GM23338 (cell line): ENCODE measurements around the gene RPL39L.

Experiments used
- CREB1 ChIP-seq: fragments of 250-450 bp; sonication (Bioruptor Pico); IDR thresholded peaks from 2 replicates; pipeline ENCODE4 v1.5.0; 2020; ENCODE audit warnings: low read depth, mild to moderate bottlenecking, moderate library complexity
- CTCF ChIP-seq, 2 experiments: fragments of 200-600 bp in 1 of 2; sonication (generic) in 1 of 2; conservative IDR thresholded peaks; 2 replicates each; pipeline versions ENCODE4 v1.5.1 to v1.6.1; 2016 to 2017; ENCODE audit warnings: antibody characterized with exemption in 2 of 2, low read depth in 2 of 2, mild to moderate bottlenecking in 2 of 2, moderate library complexity in 1 of 2
- EZH2 ChIP-seq: fragments of 200-600 bp; sonication (generic); IDR thresholded peaks from one replicate; pipeline ENCODE4 v1.8.0; 2017; ENCODE audit warnings: antibody characterized with exemption, mild to moderate bottlenecking, low read depth; ENCODE audit not compliant: unreplicated experiment
- EZH2phosphoT487 ChIP-seq: fragments of 200-600 bp; sonication (generic); IDR thresholded peaks from one replicate; pipeline ENCODE4 v1.8.1; 2018; ENCODE audit warnings: antibody characterized with exemption; ENCODE audit not compliant: unreplicated experiment
- JUNB ChIP-seq: IDR thresholded peaks from one replicate; pipeline ENCODE4 v1.6.1; 2016; ENCODE audit warnings: antibody characterized with exemption; ENCODE audit not compliant: unreplicated experiment
- POLR2AphosphoS5 ChIP-seq: IDR thresholded peaks from 2 replicates; pipeline ENCODE4 v1.6.1; 2016; ENCODE audit warnings: antibody characterized with exemption, low read depth
- REST ChIP-seq: IDR thresholded peaks from one replicate; pipeline ENCODE4 v1.6.1; 2018; ENCODE audit warnings: antibody characterized with exemption; ENCODE audit not compliant: unreplicated experiment
- ZNF114 ChIP-seq: fragments of 250-450 bp; sonication (Bioruptor Pico); IDR thresholded peaks from 2 replicates; pipeline ENCODE4 v1.5.0; 2020; ENCODE audit warnings: mild to moderate bottlenecking, moderate library complexity

- TF ChIP-seq EZH2 (no peak), CTCF (conservative IDR thresholded peaks at IDR 0.05; ENCODE audit: low read depth in 2 of 2) (no peak), POLR2AphosphoS5 (no peak), JUNB (no peak), CREB1 (no peak), EZH2phosphoT487 (no peak), REST (no peak), ZNF114 (CRISPR knock-in tag) (no peak)
Observed at GRCh38 chr3:187084580-187084979, 54.7 kb downstream of the RPL39L start.
